GM18502 (cell line): Measurements from ENCODE around the gene UST.
"Not testable (repeated sequence)": the region's sequence is repeated elsewhere in the genome, so short reads cannot be mapped to it uniquely, and the experiment has no call there.

Experiments used
- ATAC-seq: cut with Tn5 transposase; IDR thresholded peaks from one replicate; pipeline ENCODE4 v1.9.1; 2021; ENCODE audit warnings: mild to moderate bottlenecking; ENCODE audit not compliant: unreplicated experiment, poor library complexity

Gene UST

DNA sequence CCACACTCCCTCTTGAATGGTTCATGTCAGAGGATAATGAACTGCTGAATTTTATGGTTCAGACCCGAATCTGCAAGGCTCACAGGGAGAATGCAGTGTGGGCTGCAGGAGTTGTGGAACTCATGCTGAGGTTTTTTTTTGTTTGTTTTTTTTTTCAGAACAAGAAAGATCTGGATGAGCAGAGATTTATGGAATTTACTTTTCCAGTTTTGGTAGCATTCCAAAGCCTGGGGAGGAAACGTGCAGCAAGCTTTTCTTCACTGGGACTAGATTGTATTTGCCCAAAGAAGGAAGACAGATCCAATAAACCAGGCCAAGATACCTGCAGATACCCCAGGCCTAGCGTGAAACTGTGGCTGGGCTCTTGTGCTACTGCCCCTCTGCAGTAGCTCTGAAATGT lies 346.8 kb downstream of the UST start:
- no peak for ATAC-seq

DNA sequence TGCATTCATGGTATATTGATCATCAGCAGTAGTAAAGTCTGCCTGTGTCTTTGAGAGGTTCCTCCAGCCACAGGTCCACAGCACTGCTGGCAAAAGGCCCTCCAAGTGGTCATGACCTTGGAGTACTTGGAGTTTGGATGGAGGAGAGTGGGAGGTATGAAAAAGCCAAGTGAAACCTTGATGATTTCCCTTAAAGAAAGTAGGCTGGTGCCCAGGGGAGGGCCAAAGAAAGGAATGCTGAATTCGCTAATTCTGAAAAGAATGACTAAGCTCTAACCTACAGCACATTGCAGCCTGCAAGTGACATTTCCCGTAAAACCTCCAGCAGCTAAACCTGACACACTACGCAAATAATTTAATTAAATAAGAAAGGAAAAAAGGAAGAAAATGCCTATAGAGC lies 347.3 kb downstream of the UST start:
- no peak for ATAC-seq

DNA sequence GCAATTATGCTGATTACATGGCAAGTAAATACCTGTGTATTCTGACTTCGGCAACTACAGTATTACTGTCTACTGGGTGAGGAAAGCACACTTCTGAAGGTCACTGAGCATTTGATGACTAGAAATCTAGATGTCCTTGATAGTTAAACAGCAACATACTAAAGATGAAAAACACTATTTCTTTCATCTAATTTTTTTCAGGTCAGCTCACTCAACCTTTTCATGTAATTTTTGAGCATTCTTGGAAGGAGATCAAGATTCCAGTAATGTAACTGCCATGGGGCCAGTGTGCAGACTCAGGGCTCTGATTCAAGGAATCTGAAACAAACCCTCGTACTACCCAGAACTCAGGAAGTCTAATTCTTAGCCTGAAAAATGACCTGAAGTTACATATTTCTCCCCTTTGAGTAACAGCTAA lies 348.1 kb downstream of the UST start:
- ATAC-seq, result no peak

DNA sequence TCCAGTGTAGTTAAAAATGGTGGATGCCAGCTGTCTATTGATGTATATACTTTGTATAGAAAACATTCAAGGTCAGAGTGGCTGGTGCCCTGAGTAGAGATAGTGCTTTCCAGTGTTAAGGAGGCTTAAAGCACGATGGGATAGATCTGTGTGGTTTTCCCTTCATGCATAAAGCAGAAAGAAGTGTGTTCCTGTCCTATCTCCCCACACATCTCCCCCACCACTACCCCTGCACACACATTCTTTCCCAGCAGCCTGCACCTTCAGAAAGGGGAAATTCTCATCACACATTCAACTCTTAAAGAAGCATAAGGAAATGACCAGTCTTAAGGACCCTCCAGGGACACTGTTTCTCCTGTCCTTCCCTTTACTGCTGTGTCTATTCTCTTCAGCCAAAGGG lies 349.0 kb downstream of the UST start:
- no peak for ATAC-seq

DNA sequence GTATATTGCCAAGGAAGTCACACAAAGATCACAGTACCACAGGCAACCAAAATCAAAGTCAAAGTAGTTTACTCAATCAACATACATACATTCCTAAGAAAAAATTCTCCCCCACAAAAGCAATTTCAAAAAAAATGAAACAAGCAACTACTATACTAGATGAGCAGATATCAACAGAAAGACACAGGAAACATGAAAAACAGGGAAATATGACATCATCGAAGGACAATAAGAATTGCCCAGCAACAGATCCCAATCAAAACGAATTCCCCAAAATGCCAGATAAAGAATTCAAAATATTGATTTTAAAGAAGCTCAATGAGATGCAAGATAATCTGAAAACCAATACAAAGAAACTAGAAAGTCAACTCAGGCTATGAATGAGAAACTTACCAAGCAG lies 351.0 kb downstream of the UST start:
- ATAC-seq, result no peak

DNA sequence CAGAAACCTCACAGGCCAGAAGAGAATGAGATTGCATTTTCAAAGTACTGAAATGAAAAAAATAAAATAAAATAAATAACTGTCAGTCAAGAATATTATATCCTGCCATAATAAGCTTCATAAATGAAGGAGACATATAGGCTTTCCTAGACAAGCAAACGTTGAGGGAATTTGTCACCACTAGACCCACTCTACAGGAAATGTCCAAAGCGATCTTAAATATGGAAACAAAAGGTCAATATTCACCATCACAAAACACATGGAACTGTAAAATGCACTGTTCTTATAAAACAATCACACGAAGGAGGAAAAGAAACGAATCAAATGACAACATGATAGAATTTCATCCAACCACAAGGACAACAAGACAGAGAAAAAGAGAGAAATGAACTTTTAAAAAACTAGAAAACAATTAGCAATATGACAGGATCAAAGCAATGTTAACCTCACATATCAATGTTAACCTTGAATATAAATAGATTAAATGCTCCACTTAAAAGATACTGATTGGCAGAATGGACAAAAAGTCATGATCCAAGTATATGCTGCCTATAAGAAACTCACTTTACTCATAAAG lies 352.0 kb downstream of the UST start:
- ATAC-seq, result no peak

DNA sequence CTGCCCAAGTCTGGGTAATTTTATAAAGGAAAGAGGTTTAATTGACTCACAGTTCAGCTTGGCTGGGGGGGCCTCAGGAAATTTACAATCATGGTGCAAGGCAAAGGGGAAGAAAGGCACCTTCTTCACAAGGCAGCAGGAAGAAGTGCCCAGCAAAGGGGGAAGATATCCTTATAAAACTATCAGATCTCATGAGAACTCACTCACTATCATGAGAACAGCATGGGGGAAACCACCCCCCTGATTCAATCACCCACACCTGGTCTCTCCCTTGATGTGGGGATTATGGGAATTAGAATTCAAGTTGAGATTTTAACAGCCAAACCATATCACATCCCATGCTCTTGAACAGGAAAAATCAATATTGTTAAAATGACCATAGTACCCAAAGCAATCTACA lies 355.5 kb downstream of the UST start:
- ATAC-seq, result no peak

DNA sequence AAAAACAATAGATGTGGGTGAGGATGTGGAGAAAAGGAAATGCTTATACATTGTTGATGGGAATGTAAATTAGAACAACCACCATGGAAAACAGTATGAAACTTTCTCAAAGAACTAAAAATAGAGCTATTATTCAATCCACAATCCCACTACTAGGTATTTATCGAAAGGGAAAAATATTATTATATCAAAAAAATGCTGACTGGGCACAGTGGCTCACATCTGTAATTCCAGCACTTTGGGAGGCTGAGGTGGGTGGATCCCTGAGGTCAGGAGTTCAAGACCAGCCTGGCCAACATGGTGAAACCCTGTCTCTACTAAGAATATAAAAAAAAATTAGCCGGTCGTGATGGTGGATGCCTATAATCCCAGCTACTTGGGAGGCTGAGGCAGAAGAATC lies 357.1 kb downstream of the UST start:
- ATAC-seq, result not testable (repeated sequence)

DNA sequence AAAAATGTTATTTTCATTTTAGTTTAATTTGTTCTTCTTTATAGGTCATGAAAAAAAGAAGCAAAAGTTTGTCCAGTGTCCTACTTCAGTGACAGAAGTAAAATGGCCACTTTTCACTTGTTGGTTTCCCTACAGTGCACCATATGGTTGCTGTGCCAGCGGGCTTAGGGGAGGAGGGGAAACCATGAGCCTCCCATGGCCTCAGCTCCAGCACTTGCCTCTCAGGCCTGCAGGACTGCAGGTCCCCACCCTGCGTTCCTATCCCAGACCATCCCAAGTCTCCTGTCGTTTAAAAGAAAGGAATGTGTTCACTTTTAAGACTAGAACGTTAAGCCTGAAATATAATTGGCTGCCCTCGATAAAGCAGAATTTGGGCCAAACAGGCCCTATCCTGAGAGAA lies 360.7 kb downstream of the UST start:
- no peak for ATAC-seq

DNA sequence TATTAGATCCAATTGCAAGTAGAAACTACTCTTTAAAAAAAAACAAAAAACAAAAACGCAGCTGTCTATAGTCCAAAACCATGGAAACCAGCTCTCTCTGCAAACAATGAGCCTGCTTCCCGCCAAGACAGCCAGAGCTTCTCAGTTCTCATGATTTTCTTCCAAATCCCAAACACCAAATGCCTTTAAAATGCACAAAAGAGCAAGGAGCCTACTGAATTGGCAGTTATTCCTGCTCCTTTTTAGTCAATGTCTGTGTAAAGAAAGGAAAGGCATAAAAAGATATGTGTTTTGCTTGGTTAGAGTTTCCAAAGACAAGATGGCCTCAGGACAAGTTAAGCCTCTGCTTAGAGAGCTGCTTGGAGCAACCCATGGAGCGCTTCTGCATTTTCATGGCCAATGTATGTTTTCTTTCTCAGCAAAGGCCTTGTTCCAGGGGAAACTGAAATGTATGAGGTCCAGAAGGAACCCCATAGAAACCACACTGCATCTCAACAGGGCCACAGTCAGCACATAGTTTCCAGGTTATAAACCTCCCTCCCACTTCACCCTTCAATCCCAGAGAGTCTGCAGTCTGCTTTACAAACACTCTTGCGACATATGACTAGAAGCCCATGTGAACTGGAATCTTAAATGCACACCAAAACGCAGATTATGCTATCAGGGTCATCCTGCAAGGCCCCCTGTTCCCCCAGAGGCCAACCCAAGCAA lies 361.4 kb downstream of the UST start:
- no peak for ATAC-seq

DNA sequence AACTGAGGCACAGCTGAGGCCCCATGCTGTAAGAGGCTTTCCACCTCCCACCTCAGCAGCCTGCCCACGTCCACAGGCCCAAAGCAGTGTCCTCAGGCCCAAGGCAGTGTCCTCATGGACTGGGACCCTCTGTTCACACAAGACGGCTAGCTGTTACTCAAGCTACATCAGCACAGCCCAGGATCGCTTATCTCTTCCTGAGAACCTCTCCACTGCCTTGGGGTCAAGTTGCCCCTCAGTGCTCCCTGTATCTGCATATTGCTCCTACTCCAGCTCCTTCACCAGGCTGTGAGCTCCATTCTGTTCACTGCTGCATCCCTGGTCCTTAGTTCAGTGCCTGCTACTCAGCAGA lies 361.9 kb downstream of the UST start:
- ATAC-seq, result no peak

DNA sequence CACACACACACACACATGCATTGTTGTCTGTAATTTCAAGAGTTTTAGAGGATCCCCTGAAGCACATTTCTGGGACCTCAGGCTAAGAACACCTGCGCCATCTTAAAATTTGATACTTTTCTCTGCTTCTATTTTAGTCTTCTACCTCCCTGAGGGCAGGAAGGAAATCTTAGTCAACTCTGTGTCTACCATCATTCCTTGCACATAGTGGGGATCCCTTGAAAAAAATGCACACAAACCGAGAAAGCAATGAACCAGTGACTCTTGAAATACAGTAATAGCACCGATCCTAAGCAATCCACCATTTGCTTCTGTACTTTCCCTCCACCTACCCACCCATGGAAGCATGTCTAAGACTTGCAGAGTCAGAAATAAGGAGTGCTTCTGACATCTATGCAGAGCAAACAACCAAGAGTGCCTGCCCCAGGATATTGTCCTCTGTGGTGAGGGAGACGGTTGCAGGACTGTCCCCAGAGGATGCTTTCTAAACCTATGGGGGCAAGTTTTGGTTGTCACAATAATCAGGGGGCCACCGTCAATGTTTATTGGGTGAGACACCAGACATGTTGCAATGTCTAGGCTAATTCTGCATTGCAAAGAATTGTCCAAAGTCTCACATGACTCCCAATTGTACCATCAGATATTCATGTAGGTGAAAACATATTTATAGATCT lies 362.7 kb downstream of the UST start:
- no peak for ATAC-seq

DNA sequence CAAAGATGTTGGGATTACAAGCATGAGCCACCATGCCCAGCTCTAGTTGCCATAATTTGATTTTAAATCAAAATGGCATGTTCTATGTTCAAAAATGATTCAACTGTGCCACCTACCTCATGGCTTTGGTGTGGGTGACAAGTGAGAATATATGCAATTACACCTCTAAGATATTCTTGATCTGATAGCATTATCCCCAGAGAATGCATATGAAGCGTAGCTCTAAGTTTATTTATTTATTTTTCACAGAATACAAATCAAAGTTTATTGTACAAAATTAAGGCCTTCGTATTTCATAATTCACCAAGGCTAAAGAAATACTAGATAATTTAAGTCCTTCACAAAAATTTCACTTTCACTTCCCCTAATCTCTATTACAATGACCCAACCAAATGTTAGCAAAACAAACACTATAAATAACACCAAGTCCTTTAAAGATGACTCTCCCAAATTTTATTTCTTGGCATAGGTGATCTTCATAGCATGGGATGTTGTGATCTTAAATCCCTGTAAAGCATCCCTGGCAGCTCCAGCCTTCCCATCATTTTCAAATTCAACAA lies 364.8 kb downstream of the UST start:
- no peak for ATAC-seq

DNA sequence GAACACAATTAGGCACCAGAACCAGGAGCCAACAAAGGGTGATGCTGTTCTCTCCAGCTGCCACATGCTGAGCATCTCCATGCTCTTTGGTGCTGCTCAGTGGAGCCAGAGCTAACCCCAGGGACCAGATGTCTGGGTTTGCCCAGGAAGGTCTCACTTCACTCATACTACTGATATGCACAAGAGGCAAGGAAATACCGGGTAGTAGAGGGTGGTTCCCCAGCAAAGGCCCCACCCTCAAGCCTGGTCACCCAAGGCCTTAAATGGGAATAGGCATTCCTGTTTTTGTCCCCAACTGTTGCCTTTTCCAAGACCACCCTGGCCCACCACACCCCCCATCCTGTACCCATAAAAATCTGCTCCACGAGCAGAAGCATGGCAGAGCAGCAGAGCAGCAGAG lies 366.1 kb downstream of the UST start:
- ATAC-seq, result peak; percentile 62

DNA sequence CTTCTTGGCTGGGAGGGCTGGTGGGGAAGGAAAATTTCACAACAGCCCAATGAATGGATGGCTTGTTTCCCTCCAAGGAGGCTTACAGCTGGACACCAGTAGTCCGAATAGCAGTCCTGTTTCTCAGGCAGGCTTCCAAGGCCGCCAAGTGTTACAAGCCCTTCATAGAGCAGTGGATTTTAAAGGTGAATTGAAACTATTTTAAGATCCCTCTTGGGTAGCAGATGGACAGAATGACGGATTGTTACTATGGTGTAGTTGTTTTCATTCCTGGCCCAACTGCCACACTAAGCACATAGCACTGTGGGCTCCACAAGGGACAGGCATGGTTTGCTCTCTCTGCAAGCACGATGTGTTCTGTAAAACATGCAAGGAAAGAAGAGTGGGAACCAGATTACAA lies 367.3 kb downstream of the UST start:
- no peak for ATAC-seq

DNA sequence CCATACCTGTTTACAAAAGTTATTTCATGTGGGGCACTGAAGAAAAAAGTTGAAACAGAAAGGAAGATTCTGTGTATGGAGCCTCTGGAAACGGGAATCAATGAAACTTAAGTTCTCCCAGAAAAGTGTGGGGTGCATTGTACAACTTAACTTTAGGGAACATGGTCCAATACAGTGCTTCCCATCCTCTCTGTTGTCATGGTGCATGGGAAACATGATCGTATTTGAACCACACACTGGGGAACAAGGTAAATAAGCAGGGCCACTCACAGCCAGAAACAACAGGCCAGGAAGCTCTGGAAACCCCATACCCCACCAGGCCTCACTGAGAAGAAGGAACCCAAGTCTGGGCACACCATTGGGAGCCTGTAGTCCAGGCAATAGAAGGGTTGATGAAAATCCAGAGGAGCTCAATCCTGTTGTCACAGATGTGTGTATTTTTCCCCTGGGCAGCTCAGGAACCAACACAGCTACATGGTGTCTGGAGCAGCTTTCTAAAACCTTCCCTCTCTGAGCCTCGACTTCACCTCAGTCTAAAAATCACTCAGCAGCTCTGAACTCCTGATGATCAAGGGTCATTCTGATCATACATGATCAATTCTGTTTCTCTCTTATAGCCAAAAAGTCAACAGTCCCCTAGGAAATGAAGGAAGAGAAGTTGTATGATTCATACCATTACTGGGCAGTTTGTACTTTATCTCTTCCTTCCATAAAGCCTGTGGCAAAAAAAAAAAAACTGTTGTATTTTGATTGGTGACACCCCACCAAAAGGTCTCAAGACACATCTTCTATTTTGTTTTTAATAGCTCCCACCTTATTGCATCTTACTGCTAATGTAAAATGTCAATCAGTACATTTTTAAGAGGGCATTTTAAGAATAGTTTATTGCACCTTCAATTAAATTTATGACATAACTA lies 372.2 kb downstream of the UST start:
- no peak for ATAC-seq

DNA sequence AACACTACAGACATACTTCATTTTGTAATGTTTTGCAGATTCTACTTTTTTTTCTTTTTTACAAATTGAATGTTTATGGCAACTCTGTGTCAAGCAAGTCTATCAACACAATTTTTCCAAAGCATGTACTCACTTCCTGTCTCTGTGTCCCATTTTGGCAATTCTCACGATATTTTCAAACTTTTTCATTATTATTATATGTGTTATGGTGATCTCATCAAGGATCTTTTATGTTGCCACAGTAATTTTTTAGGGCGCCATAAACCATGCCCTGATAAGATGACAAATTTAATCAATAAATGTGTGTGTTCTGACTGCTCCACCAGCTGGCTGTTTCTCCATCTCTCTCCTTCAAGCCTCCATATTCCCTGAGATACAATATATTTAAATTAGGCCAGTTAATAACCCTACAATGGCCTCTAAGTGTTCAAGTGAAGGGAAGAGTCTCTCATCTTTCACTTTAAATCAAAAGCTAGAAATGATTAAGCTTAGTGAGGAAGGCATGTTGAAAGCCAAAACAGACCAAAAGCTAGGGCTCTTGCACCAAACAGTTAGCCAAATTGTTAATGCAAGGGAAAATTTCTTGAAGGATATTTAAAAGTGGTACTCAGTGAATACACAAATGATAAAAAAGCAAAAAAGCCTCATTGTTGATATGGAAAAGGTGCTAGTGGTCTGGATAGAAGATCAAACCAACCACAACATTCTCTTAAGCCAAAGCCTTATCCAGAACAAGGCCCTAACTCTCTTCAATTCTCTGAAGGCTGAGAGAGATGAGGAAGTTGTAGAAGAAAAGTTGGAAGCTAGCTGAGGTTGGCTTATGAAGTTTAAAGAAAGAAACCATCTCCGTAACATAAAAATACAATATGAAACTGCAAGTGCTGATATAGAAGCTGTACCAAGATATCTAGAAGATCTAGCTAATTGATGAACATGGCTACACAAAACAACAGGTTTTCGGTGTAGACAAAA lies 376.3 kb downstream of the UST start:
- ATAC-seq, result no peak

DNA sequence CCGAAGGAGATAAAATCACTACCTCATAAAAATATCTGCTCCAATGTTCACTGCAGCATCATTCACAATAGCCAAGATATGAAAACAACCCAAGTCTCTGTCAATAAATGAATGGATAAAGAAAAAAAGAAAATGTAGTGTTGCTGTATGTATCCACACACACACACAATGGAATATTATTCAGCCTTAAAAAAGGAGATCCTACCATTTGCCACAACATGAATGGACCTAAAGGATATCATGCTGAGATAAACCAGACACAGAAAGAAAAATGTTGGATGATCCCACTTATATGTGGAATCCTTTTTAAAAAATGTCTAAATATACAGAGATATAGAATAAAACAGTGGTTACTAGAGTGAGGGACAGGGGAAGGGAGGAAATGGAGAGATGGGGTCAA lies 378.5 kb downstream of the UST start:
- no peak for ATAC-seq
